RWPE1 (cell line): ENCODE data around the gene SHC3.

ENCODE experiments used
- CTCF ChIA-PET: fragments of 350-600 bp; sonication (Branson Sonifier 250); formaldehyde crosslinking; extraction: SDS; loops from one replicate; lab custom pipeline; 2021; lab: Yijun Ruan, JAX
- POLR2A ChIA-PET: fragments of 400-600 bp; formaldehyde crosslinking; extraction: SDS; loops from one replicate; lab custom pipeline; 2020; ENCODE audit warnings: antibody characterized with exemption; ENCODE audit not compliant: low non-redundant PET; lab: Yijun Ruan, JAX
- DNase-seq: peaks from one replicate; pipeline ENCODE4 v3.0.0; 2012; ENCODE audit warnings: low spot score
- H3K27ac ChIP-seq: fragments of 450-650 bp; 2 replicates; pipeline ENCODE4 v1.5.1; 2017
- TF ChIP-seq, protein P1 (sequence below): fragments of 450-650 bp; conservative IDR thresholded peaks from 2 replicates; pipeline ENCODE4 v1.5.1; 2017; ENCODE audit warnings: low read depth, mild to moderate bottlenecking

SHC3 gene

DNA sequence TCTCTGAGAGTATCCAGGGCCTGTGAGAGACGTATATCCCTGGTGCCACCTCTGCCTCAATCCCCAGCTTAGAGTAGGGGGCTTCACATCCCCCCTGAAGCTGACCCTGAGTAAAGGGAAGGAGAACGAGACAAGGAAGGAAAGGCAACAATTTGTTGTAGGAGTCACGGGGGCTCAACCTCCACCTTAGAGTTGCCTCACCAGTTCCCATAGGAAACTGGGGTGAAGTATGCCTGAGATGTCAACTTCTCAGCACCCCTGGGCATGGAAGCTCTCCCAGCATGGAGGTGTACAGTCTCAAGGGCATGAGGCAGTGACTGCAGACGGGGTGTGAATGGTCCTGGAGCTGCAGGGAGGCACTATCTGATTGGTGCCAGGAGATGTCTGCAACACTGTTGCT is 133.7 kb downstream of the SHC3 start:
- H3K27ac ChIP-seq = no peak overlapping the region
- TF ChIP-seq, protein P1, sequence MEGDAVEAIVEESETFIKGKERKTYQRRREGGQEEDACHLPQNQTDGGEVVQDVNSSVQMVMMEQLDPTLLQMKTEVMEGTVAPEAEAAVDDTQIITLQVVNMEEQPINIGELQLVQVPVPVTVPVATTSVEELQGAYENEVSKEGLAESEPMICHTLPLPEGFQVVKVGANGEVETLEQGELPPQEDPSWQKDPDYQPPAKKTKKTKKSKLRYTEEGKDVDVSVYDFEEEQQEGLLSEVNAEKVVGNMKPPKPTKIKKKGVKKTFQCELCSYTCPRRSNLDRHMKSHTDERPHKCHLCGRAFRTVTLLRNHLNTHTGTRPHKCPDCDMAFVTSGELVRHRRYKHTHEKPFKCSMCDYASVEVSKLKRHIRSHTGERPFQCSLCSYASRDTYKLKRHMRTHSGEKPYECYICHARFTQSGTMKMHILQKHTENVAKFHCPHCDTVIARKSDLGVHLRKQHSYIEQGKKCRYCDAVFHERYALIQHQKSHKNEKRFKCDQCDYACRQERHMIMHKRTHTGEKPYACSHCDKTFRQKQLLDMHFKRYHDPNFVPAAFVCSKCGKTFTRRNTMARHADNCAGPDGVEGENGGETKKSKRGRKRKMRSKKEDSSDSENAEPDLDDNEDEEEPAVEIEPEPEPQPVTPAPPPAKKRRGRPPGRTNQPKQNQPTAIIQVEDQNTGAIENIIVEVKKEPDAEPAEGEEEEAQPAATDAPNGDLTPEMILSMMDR = no peak
- DNase-seq = no peak
- ChIA-PET CTCF (interaction anchor here (0.6 kb wide), 1 partner anchor 174 kb away, joined by 3 read pairs; no protein-coding TSS in a partner anchor), POLR2A (no interaction called here)

DNA sequence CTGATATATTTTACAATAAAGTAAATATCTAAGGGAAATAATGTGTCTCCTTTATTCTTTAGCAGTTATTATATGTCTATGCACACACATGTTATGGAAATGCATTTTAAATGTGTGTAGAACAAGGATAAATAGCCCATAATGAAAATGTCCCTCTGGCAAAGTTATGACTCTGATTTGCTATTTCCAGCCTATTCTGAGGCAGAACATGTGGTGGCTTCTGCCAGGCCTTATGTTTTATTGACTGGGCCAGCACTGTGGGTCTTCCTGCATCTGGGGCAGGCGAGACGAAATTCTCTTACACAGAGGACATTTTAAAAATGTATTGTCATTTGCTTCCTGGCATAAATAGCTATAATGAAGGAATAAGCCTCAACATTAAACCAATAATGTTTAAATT is 134.5 kb downstream of the SHC3 start:
- ChIA-PET CTCF (interaction anchor here (0.7 kb wide), 1 partner anchor 453 kb away, joined by 5 read pairs; no protein-coding TSS in a partner anchor), POLR2A (no interaction called here)
- DNase-seq = no peak
- TF ChIP-seq, protein P1 = no peak
- H3K27ac ChIP-seq = no peak overlapping the region

DNA sequence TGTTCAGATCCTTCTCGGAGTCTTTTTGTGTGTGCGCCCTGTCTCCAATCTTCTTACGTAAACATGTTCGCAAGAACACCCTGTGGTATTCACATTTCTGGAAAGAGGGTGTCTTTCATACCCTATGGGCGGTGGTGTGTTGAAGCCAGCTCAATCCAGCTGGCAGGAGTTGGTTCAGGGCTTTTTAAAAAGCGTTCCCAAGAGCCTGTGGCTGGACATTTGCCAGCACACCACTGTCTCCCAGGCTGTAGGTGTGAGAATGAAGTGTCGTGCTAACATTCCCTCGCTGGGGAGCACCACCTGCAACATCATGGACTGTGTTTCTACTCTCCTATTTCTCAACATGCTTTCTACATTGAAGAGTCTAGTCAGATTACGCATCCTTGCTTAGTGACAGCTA is 135.6 kb downstream of the SHC3 start:
- TF ChIP-seq, protein P1 = no peak
- no peak overlapping the region for H3K27ac ChIP-seq
- POLR2A ChIA-PET = no interaction called here
- CTCF ChIA-PET = interaction anchor here (1.0 kb wide), 1 partner anchor 33 kb away, joined by 8 read pairs; no protein-coding TSS in a partner anchor
- DNase-seq = no peak

DNA sequence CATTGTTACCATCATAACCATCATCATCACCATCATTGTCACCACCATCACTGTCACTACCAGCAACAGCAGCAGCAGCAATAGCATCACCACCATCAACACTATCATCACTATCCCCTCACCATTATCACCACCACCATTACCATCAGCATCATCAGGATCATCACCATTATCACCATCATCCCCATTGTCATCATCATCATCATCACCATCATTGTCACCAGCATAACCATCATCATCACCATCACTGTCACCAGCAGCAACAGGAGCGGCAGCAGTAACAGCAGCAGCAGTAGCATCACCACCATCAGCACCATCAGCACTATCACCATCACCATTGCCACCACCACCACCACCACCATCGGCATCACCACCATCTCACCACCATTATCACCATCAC is 139.0 kb downstream of the SHC3 start:
- CTCF ChIA-PET = no interaction called here
- no peak overlapping the region for H3K27ac ChIP-seq
- DNase-seq = no peak
- TF ChIP-seq, protein P1 = no peak
- POLR2A ChIA-PET = no interaction called here

DNA sequence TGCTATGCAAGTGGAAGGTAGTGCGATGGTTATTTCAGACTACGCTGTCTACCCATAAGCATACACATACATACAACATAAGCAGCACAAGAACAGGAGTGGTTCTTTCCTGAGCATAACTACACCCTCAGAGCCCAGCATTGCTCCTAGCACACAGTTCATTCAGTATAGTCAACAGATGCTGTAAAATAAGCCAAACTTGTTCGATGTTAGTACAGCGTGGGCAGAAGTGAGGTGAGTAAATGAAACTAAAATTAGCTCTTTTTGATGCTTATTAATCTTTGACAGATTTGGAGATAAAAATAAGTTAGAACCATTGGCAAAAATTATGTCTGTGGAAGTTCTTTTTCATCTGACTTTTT is 139.5 kb downstream of the SHC3 start:
- no peak for DNase-seq
- no peak overlapping the region for H3K27ac ChIP-seq
- ChIA-PET POLR2A (no interaction called here), CTCF (interaction anchor here (1.2 kb wide), 1 partner anchor 38 kb away, joined by 3 read pairs; no protein-coding TSS in a partner anchor)
- TF ChIP-seq, protein P1 = no peak

DNA sequence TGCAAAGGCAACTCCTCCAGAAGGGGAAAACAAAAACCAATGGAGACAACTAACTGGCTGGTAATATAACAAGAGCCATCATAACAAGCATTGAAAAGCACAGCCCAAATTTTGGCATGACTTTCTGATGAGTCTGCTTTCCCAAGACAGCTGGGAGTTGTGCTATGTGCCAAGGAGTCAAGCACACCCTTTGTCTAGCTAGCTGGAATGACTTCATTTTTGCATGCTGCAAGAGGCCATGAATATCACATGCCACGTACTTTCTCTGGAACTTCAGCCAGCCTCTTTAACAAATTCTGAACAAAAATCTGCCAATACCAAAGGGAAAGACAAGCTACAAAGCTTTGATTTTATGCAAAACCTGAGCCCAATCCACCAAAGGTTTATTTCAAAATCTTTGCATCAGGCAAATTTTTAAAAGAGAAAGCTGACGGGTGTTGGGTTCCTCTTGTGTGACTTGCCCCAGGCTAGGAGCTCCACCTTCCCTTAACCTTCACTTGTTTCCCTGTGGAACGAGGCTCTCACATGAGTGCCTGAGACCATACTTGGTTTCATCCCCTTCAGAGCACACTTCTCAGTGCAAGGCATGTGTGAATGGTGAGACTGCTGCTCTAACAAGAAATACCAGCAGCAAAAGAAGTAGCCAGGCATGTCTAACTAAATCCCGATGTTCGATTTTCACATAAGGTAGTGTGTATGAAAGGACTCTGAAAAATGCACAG is 140.1 kb downstream of the SHC3 start:
- TF ChIP-seq, protein P1 = no peak
- ChIA-PET CTCF (interaction anchor here (1.2 kb wide), 1 partner anchor 37 kb away, joined by 3 read pairs; no protein-coding TSS in a partner anchor), POLR2A (no interaction called here)
- H3K27ac ChIP-seq = no peak overlapping the region
- peak; percentile 37 for DNase-seq
